HG03135 (cell line): ENCODE results near the gene PCNX3.
"Not testable (repeated sequence)": the region's sequence is repeated elsewhere in the genome, so short reads cannot be mapped to it uniquely, and the experiment has no call there.

Source experiments
- ATAC-seq: cut with Tn5 transposase; IDR thresholded peaks from one replicate; pipeline ENCODE4 v1.9.1; 2021; ENCODE audit warnings: mild to moderate bottlenecking, moderate library complexity; ENCODE audit not compliant: unreplicated experiment

PCNX3 gene

DNA sequence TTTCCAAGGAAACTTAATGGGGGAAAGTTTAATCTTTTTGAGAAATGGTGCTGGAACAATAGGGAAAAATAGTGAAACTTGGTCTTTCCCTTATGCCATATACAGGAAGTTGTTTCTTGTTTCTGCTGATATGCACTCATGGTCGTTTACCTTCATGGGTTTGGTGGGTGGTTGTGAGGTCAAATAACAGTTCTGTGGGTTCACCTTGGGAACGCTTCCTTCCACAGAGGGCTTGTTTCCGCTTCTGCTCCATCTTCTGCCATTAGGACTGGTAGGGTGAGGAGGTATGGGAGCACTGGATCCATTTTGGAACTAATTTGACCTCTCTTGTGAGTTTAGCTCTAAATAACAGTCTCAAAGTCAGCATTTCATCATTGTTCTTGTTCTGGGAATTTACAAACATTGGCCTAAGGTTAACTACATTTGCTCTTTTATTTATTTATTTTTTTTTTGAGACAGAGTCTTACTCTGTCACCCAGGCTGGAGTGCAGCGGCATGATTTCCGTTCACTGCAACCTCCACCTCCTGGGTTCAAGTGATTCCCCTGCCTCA, 64.7 kb downstream of the PCNX3 start:
- ATAC-seq: no peak

DNA sequence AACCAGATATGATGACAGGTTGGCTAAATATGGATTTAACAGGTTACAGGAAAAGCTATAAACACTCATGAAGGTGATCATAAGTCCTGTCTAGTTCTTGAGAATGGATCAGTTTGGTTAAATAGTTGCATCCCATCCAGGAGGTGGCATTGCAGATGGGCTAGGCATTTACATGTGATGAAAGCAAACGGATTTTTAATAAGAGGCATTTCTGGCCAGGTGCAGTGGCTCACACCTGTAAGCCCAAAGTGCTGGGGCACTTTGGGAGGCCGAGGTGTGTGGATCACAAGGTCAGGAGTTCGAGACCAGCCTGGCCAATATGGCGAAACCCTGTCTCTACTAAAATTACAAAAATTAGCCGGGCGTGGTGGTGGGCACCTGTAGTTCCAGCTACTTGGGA, 67.9 kb downstream of the PCNX3 start:
- ATAC-seq: not testable (repeated sequence)

GRCh38 chr11:65685981-65686380, 70.4 kb downstream of the PCNX3 start:
- no peak for ATAC-seq
